HEK293 (cell line): ENCODE results near the gene C12orf57.

Experiments
- BCL11B ChIP-seq: fragments of 450-650 bp; formaldehyde crosslinking; IDR thresholded peaks from 2 replicates; pipeline ENCODE4 v1.5.1; 2016; ENCODE audit warnings: low read depth, missing biosample characterization, missing genetic modification characterization
- CTCF ChIP-seq: fragments of 450-650 bp; formaldehyde crosslinking; IDR thresholded peaks from 2 replicates; pipeline ENCODE4 v1.5.1; 2016; ENCODE audit warnings: missing biosample characterization, missing genetic modification characterization
- GLIS1 ChIP-seq: fragments of 450-650 bp; formaldehyde crosslinking; IDR thresholded peaks from 2 replicates; pipeline ENCODE4 v1.5.1; 2016; ENCODE audit warnings: missing biosample characterization, missing genetic modification characterization
- KLF1 ChIP-seq: fragments of 450-650 bp; formaldehyde crosslinking; IDR thresholded peaks from 2 replicates; pipeline ENCODE4 v1.5.1; 2016; ENCODE audit warnings: missing biosample characterization, missing genetic modification characterization
- KLF10 ChIP-seq: fragments of 450-650 bp; IDR thresholded peaks from 2 replicates; pipeline ENCODE4 v1.5.1; 2018; ENCODE audit warnings: missing biosample characterization, mild to moderate bottlenecking, missing genetic modification characterization
- KLF16 ChIP-seq: fragments of 450-650 bp; formaldehyde crosslinking; IDR thresholded peaks from 2 replicates; pipeline ENCODE4 v1.5.1; 2017; ENCODE audit warnings: missing biosample characterization, missing genetic modification characterization
- OSR2 ChIP-seq: fragments of 450-650 bp; formaldehyde crosslinking; IDR thresholded peaks from 2 replicates; pipeline ENCODE4 v1.5.1; 2016; ENCODE audit warnings: missing biosample characterization, missing genetic modification characterization
- SP2 ChIP-seq: fragments of 450-650 bp; formaldehyde crosslinking; IDR thresholded peaks from 2 replicates; pipeline ENCODE4 v1.5.1; 2016; ENCODE audit warnings: missing biosample characterization, missing genetic modification characterization
- SP3 ChIP-seq: fragments of 450-650 bp; formaldehyde crosslinking; IDR thresholded peaks from 2 replicates; pipeline ENCODE4 v1.5.1; 2016; ENCODE audit warnings: missing biosample characterization, missing genetic modification characterization
- ZBTB20 ChIP-seq: fragments of 450-650 bp; formaldehyde crosslinking; IDR thresholded peaks from 2 replicates; pipeline ENCODE4 v1.5.1; 2016; ENCODE audit warnings: missing biosample characterization, missing genetic modification characterization
- ZBTB21 ChIP-seq: fragments of 450-650 bp; formaldehyde crosslinking; IDR thresholded peaks from 2 replicates; pipeline ENCODE4 v1.5.1; 2017; ENCODE audit warnings: missing biosample characterization, missing genetic modification characterization
- ZBTB7A ChIP-seq: fragments of 450-650 bp; formaldehyde crosslinking; IDR thresholded peaks from 2 replicates; pipeline ENCODE4 v1.5.1; 2016; ENCODE audit warnings: low read depth, missing biosample characterization, missing genetic modification characterization
- ZNF10 ChIP-seq: fragments of 450-650 bp; formaldehyde crosslinking; IDR thresholded peaks from 2 replicates; pipeline ENCODE4 v1.5.1; 2017; ENCODE audit warnings: missing biosample characterization, missing genetic modification characterization
- ZNF148 ChIP-seq: fragments of 450-650 bp; formaldehyde crosslinking; IDR thresholded peaks from 2 replicates; pipeline ENCODE4 v1.5.0; 2017; ENCODE audit warnings: missing biosample characterization, missing genetic modification characterization, borderline replicate concordance
- ZNF202 ChIP-seq: fragments of 450-650 bp; formaldehyde crosslinking; IDR thresholded peaks from 2 replicates; pipeline ENCODE4 v1.5.1; 2016; ENCODE audit warnings: missing biosample characterization, missing genetic modification characterization, borderline replicate concordance
- ZNF274 ChIP-seq, 2 experiments: fragments of 200-500 bp in 1 of 2; fragments of 450-650 bp in 1 of 2; sonication (Bioruptor generic) in 1 of 2; formaldehyde crosslinking in 1 of 2; IDR thresholded peaks; 2 replicates each; pipeline versions ENCODE4 v1.5.1 to v1.6.1; 2014 to 2016; ENCODE audit warnings: borderline replicate concordance in 1 of 2, inconsistent platforms in 1 of 2, low read length in 1 of 2, missing biosample characterization in 1 of 2, missing genetic modification characterization in 1 of 2
- ZNF292 ChIP-seq: fragments of 450-650 bp; formaldehyde crosslinking; IDR thresholded peaks from 2 replicates; pipeline ENCODE4 v1.5.1; 2016; ENCODE audit warnings: low read depth, missing biosample characterization, missing genetic modification characterization, borderline replicate concordance
- ZNF324 ChIP-seq: fragments of 450-650 bp; formaldehyde crosslinking; IDR thresholded peaks from 2 replicates; pipeline ENCODE4 v1.5.1; 2016; ENCODE audit warnings: missing biosample characterization, missing genetic modification characterization
- ZNF335 ChIP-seq: fragments of 450-650 bp; formaldehyde crosslinking; conservative IDR thresholded peaks from 2 replicates; pipeline ENCODE4 v1.5.1; 2016; ENCODE audit warnings: missing biosample characterization, missing genetic modification characterization
- ZNF366 ChIP-seq: fragments of 450-650 bp; formaldehyde crosslinking; conservative IDR thresholded peaks from 2 replicates; pipeline ENCODE4 v1.5.1; 2016; ENCODE audit warnings: missing biosample characterization, missing genetic modification characterization
- ZNF391 ChIP-seq: fragments of 450-650 bp; formaldehyde crosslinking; IDR thresholded peaks from 2 replicates; pipeline ENCODE4 v1.5.1; 2016; ENCODE audit warnings: low read depth, missing biosample characterization, missing genetic modification characterization, borderline replicate concordance
- ZNF449 ChIP-seq: fragments of 450-650 bp; formaldehyde crosslinking; IDR thresholded peaks from 2 replicates; pipeline ENCODE4 v1.5.1; 2017; ENCODE audit warnings: missing biosample characterization, mild to moderate bottlenecking, missing genetic modification characterization, moderate library complexity
- ZNF48 ChIP-seq: fragments of 450-650 bp; formaldehyde crosslinking; IDR thresholded peaks from 2 replicates; pipeline ENCODE4 v1.5.1; 2016; ENCODE audit warnings: missing biosample characterization, missing genetic modification characterization
- ZNF513 ChIP-seq: fragments of 450-650 bp; IDR thresholded peaks from 2 replicates; pipeline ENCODE4 v1.5.1; 2018; ENCODE audit warnings: missing biosample characterization, missing genetic modification characterization
- ZNF558 ChIP-seq: fragments of 450-650 bp; formaldehyde crosslinking; IDR thresholded peaks from 2 replicates; pipeline ENCODE4 v1.5.1; 2016; ENCODE audit warnings: missing biosample characterization, missing genetic modification characterization
- ZNF561 ChIP-seq: fragments of 450-650 bp; IDR thresholded peaks from 2 replicates; pipeline ENCODE4 v1.5.1; 2018; ENCODE audit warnings: missing biosample characterization, missing genetic modification characterization, borderline replicate concordance
- ZNF571 ChIP-seq: fragments of 450-650 bp; formaldehyde crosslinking; IDR thresholded peaks from 2 replicates; pipeline ENCODE4 v1.5.0; 2017; ENCODE audit warnings: missing biosample characterization, missing genetic modification characterization
- ZNF623 ChIP-seq: fragments of 450-650 bp; formaldehyde crosslinking; IDR thresholded peaks from 2 replicates; pipeline ENCODE4 v1.5.1; 2016; ENCODE audit warnings: missing biosample characterization, missing genetic modification characterization
- ZNF660 ChIP-seq: fragments of 450-650 bp; IDR thresholded peaks from 2 replicates; pipeline ENCODE4 v1.5.1; 2018; ENCODE audit warnings: missing biosample characterization, mild to moderate bottlenecking, missing genetic modification characterization
- ZNF747 ChIP-seq: fragments of 450-650 bp; formaldehyde crosslinking; IDR thresholded peaks from 2 replicates; pipeline ENCODE4 v1.5.1; 2016; ENCODE audit warnings: missing biosample characterization, missing genetic modification characterization
- ZNF837 ChIP-seq: fragments of 450-650 bp; formaldehyde crosslinking; IDR thresholded peaks from 2 replicates; pipeline ENCODE4 v1.5.1; 2016; ENCODE audit warnings: missing biosample characterization, missing genetic modification characterization
- ZSCAN23 ChIP-seq: fragments of 450-650 bp; formaldehyde crosslinking; IDR thresholded peaks from 2 replicates; pipeline ENCODE4 v1.5.1; 2016; ENCODE audit warnings: missing biosample characterization, missing genetic modification characterization
- ZXDB ChIP-seq: fragments of 450-650 bp; formaldehyde crosslinking; IDR thresholded peaks from 2 replicates; pipeline ENCODE4 v1.5.1; 2016; ENCODE audit warnings: missing biosample characterization, missing genetic modification characterization

C12orf57 gene

GRCh38 chr12:6925540-6926279, 18.1 kb upstream of the C12orf57 start (continued):
- TF ChIP-seq GLIS1 (tag by site-specific recombination): peak; percentile 23; the same call in 1 of the 2 replicates
- TF ChIP-seq CTCF (tag by site-specific recombination): 0 out of 2 replicates have a peak, but pooled peaks have one; percentile 50
- TF ChIP-seq ZNF324 (tag by site-specific recombination): peak; percentile 79; the same call in 1 of the 2 replicates
- peak; percentile 83; the same call in 1 of the 2 replicates for TF ChIP-seq KLF16
- TF ChIP-seq KLF1 (tag by site-specific recombination): no peak
- TF ChIP-seq ZBTB20 (tag by site-specific recombination): peak; percentile 85
- peak; percentile 58 for TF ChIP-seq ZNF660
- TF ChIP-seq ZNF449 (tag by site-specific recombination): no peak
- TF ChIP-seq ZNF561 (tag by site-specific recombination): 0 out of 2 replicates have a peak, but pooled peaks have one; percentile 66
- TF ChIP-seq ZNF558: no peak; the same call in 1 of the 2 replicates
- 0 out of 2 replicates have a peak, but pooled peaks have one; percentile 39 for TF ChIP-seq KLF10
- no peak for TF ChIP-seq ZNF571
- no peak for TF ChIP-seq ZNF292 (tag by site-specific recombination)
- no peak for TF ChIP-seq ZNF274 (IDR thresholded peaks at IDR 0.05; ENCODE audit: low read length)
- TF ChIP-seq ZNF274 (tag by site-specific recombination; IDR thresholded peaks at IDR 0.05; ENCODE audit: borderline replicate concordance): no peak; the same call in 1 of the 2 replicates
- TF ChIP-seq ZBTB7A: peak; percentile 83; the same call in 1 of the 2 replicates
- no peak for TF ChIP-seq BCL11B (tag by site-specific recombination)
- peak; percentile 39; the same call in 1 of the 2 replicates for TF ChIP-seq ZNF513 (tag by site-specific recombination)
- peak; percentile 45 for TF ChIP-seq ZNF335 (tag by site-specific recombination)
- peak; percentile 16; the same call in 1 of the 2 replicates for TF ChIP-seq ZNF623 (tag by site-specific recombination)
- no peak for TF ChIP-seq ZNF837
- TF ChIP-seq ZNF366 (tag by site-specific recombination): no peak; the same call in 1 of the 2 replicates
- TF ChIP-seq ZNF48: no peak
- TF ChIP-seq ZBTB21: 0 out of 2 replicates have a peak, but pooled peaks have one; percentile 13
- 0 out of 2 replicates have a peak, but pooled peaks have one; percentile 12 for TF ChIP-seq OSR2 (tag by site-specific recombination)
- TF ChIP-seq ZNF148 (tag by site-specific recombination): no peak
- TF ChIP-seq ZNF747: no peak
- TF ChIP-seq ZNF391: peak; percentile 59; the same call in 1 of the 2 replicates
- TF ChIP-seq ZXDB (tag by site-specific recombination): peak; percentile 64; the same call in 1 of the 2 replicates
- TF ChIP-seq ZNF10 (tag by site-specific recombination): peak; percentile 42
- TF ChIP-seq SP2: peak; percentile 44
- TF ChIP-seq ZSCAN23 (tag by site-specific recombination): no peak; the same call in 1 of the 2 replicates
- TF ChIP-seq ZNF202 (tag by site-specific recombination): no peak
- peak; percentile 77 for TF ChIP-seq SP3 (tag by site-specific recombination)
